Sigmoid colon (tissue), 7 donors: Measurements from ENCODE around the gene PRKCZ. TPM values are rescaled to one million over a fixed set of nuclear protein-coding genes. Genes with fewer than 3 reads are reported as not detected.
"Not testable (repeated sequence)": the region's sequence is repeated elsewhere in the genome, so short reads cannot be mapped to it uniquely, and the experiment has no call there.

Experiments used
- DNase-seq: peaks from one replicate; pipeline ENCODE4 v3.0.0-alpha.2; 2019
- H3K27ac ChIP-seq, 4 donors: fragments of 200-600 bp; sonication (generic); one replicate each; pipeline ENCODE4 v1.5.1; 2016 to 2019; ENCODE audit warnings: mild to moderate bottlenecking in 1 of 4
- H3K27me3 ChIP-seq, 3 donors: fragments of 200-600 bp; sonication (generic); one replicate each; pipeline ENCODE4 v1.5.1; 2019; ENCODE audit warnings: mild to moderate bottlenecking in 1 of 3
- H3K36me3 ChIP-seq, 4 donors: fragments of 200-600 bp; sonication (generic); one replicate each; pipeline ENCODE4 v1.5.1; 2016 to 2019
- H3K4me1 ChIP-seq, 4 donors: fragments of 200-600 bp; sonication (generic); one replicate each; pipeline ENCODE4 v1.5.1; 2017 to 2019
- H3K4me3 ChIP-seq, 4 donors: fragments of 200-600 bp; sonication (generic); one replicate each; pipeline ENCODE4 v1.5.1; 2017 to 2019; ENCODE audit warnings: mild to moderate bottlenecking in 2 of 4, moderate library complexity in 1 of 4
- H3K9me3 ChIP-seq, 4 donors: fragments of 200-600 bp in 3 of 4; sonication (generic) in 3 of 4; one replicate each; pipeline versions ENCODE4 v1.5.1 to v1.6.1; 2013 to 2019
- EP300 ChIP-seq, 4 donors: sonication (generic); formaldehyde crosslinking; IDR thresholded peaks; one replicate each; pipeline ENCODE4 v1.6.1; 2017; ENCODE audit warnings: antibody characterized with exemption in 4 of 4
- POLR2A ChIP-seq, 2 donors: fragments of 450-650 bp; IDR thresholded peaks; one replicate each; pipeline ENCODE4 v1.6.1; 2016; ENCODE audit warnings: antibody characterized with exemption in 2 of 2, mild to moderate bottlenecking in 2 of 2, moderate library complexity in 2 of 2
- POLR2AphosphoS5 ChIP-seq, 4 donors: sonication (generic); formaldehyde crosslinking; IDR thresholded peaks; one replicate each; pipeline ENCODE4 v1.6.1; 2017; ENCODE audit warnings: antibody characterized with exemption in 4 of 4
- WGBS, 2 donors: extraction: QIAGEN DNeasy Blood & Tissue Kit; methylation state at CpG; one replicate each; pipeline ENCODE4 v1.1.7; 2013; 5-methylcytosine and 5-hydroxymethylcytosine counted together
- intact Hi-C: fragments of 100-400 bp; cut with DNase I; formaldehyde crosslinking; loops from one replicate; pipeline ENCODE4 v1.15.1; 2023
- polyA plus RNA-seq, 3 donors: library from polyadenylated mRNA; stranded (reverse); fragments of 200-250 nt; gene quantifications; one replicate each; pipeline ENCODE4 v1.2.3, GENCODE V29; 2013
- total RNA-seq, 4 donors: library from RNA; depleted of rRNA; stranded (reverse); fragments of >200 nt; gene quantifications; one replicate each; pipeline ENCODE4 v1.1.0, GENCODE V29; 2016
- TF ChIP-seq, protein P1 (sequence below), 4 experiments: fragments of 450-650 bp in 3 of 4; fragments of 200-600 bp in 1 of 4; IDR thresholded peaks; one replicate each; pipeline ENCODE4 v1.5.1; 2016 to 2019; ENCODE audit warnings: antibody characterized with exemption in 4 of 4, mild to moderate bottlenecking in 3 of 4, moderate library complexity in 2 of 4
- donor health status: healthy with polysubstance abuse.
- donor health status: Bipolar disorder and iron deficiency.
- donor health status: healthy.

Gene PRKCZ
- total and polyA plus RNA-seq, 7 donors = 1.4 to 52.9 (median 4.8) TPM

DNA sequence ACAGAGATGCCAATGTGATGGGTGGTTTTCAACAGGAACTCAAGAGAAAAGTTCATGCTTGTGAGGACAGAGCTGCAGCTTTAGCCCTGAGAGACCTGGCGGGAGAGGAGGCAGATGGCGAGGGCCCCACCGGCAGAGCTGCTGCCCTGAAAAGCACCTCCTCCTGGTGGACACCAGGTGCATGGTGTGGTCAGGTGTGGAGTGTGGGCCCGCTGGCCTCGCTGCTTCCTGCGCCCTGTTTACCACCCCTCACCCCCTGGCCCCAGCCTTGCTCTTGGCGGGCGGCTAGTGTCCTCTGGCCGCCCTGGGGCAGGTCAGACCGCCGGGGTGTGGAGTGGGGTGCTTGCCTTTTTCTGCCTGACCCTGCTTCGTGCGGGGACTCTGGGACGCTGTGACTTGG, 42.8 kb downstream of the PRKCZ start:
- Histone ChIP-seq H3K4me1 (no peaks in the 10 kb centered on the region), H3K4me3 (no peak overlapping the region), H3K9me3 (peaks cover 0 to 4% (median 0%) of the 10 kb centered on the region in 4 donors), H3K36me3 (no peaks in the 10 kb centered on the region), H3K27ac (no peak overlapping the region), H3K27me3 (peaks cover 0 to 30% (median 7%) of the 10 kb centered on the region in 3 donors)
- no peak for DNase-seq
- TF ChIP-seq POLR2AphosphoS5 (IDR thresholded peaks at IDR 0.05) = no peak
- TF ChIP-seq, protein P1, sequence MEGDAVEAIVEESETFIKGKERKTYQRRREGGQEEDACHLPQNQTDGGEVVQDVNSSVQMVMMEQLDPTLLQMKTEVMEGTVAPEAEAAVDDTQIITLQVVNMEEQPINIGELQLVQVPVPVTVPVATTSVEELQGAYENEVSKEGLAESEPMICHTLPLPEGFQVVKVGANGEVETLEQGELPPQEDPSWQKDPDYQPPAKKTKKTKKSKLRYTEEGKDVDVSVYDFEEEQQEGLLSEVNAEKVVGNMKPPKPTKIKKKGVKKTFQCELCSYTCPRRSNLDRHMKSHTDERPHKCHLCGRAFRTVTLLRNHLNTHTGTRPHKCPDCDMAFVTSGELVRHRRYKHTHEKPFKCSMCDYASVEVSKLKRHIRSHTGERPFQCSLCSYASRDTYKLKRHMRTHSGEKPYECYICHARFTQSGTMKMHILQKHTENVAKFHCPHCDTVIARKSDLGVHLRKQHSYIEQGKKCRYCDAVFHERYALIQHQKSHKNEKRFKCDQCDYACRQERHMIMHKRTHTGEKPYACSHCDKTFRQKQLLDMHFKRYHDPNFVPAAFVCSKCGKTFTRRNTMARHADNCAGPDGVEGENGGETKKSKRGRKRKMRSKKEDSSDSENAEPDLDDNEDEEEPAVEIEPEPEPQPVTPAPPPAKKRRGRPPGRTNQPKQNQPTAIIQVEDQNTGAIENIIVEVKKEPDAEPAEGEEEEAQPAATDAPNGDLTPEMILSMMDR (IDR thresholded peaks at IDR 0.05) = no peak
- 92 to 95% methylated on average over 14 of the region's 14 CpGs for WGBS, 2 donors
- intact Hi-C loops = no loop called here

DNA sequence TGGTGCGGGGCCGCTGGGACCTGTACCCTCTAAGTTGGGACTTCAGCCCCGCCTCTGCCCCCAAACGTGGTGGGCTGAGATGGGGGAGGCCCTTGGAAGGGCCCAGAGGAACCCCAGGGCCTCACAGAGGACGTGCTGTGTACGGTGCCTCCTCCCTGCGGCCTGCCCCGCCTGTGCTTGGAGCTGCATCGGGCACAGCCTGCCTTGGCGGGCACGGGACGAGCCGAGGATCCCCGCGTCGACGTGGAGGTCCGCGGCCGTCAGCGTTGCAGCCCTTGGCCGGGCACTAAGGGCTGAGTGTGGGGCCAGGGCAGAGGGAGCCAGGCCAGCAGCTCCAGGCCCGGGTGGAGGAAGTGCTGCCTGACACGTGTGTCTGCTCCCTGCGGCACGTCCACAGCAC, 43.4 kb downstream of the PRKCZ start:
- Histone ChIP-seq H3K36me3 (no peaks in the 10 kb centered on the region), H3K27me3 (peaks cover 0 to 24% (median 4%) of the 10 kb centered on the region in 3 donors), H3K27ac (no peak overlapping the region), H3K4me1 (no peaks in the 10 kb centered on the region), H3K4me3 (no peak overlapping the region), H3K9me3 (peaks cover 0 to 4% (median 0%) of the 10 kb centered on the region in 4 donors)
- WGBS, 2 donors = 93 to 94% methylated on average over 26 of the region's 26 CpGs
- TF ChIP-seq POLR2A (IDR thresholded peaks at IDR 0.05) = no peak
- intact Hi-C loops = no loop called here
- no peak for DNase-seq

DNA sequence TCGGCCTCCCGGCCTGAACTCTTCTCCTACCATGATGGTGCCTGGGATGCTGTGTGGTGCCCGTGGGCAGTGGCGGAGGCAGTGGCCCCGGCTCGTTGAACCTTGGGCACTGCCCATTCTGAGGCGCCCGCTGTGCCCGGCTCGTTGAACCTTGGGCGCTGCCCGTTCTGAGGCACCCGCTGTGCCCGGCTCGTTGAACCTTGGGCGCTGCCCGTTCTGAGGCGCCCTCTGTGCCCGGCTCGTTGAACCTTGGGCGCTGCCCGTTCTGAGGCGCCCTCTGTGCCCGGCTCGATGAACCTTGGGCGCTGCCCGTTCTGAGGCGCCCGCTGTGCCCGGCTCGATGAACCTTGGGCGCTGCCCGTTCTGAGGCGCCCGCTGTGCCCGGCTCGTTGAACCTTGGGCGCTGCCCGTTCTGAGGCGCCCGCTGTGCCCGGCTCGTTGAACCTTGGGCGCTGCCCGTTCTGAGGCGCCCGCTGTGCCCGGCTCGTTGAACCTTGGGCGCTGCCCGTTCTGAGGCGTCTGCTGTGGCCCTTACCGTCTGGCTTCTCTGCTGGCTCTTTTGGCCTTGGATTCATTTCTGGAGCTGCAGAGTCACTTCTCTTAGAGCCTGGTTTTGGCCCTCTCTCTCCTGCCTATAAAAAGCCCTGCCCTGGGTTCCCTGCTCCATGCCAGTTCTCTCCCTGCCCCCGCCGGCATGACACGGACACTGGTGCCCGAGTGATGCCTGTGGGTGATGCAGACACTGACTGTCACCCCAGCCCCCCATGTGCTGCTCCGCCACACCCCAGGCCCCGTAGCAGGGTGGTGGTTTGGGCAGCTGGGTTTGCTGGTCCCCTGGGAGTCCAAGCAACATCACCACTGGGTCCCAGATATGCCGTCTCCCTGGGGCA, 44.3 kb downstream of the PRKCZ start:
- DNase-seq, H3K9me3 ChIP-seq, intact Hi-C loops, H3K4me1 ChIP-seq, H3K36me3 ChIP-seq, H3K27ac ChIP-seq, H3K4me3 ChIP-seq: not testable (repeated sequence)
- WGBS, 2 donors = 94 to 96% methylated on average over 60 of the region's 60 CpGs
- H3K27me3 ChIP-seq = peaks cover 0 to 24% (median 4%) of the 10 kb centered on the region in 3 donors

DNA sequence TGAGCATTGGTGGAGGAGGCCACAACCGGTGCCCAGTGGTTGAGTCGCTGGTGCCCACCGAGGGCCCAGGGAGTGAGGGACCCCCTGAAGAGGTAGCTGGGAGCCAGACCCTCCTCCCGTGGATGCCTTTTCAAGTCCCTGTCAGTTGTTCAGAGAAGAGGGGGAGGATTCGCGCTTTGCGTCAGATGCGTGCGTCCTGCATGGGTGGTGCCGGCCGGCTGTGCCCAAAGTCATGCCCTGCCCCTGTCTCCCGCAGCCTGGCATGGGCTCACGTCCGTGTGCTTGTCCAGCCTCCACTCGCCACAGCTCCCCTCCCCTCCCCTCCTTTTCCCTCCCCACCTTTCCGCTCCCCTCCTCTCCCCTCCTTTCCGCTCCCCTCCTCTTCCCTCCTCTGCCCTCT, 45.2 kb downstream of the PRKCZ start:
- no peak for DNase-seq
- intact Hi-C loops = no loop called here
- no peak overlapping the region for H3K27ac ChIP-seq
- peaks cover 0 to 17% (median 4%) of the 10 kb centered on the region in 3 donors for H3K27me3 ChIP-seq
- no peaks in the 10 kb centered on the region for H3K4me1 ChIP-seq
- H3K36me3 ChIP-seq = no peaks in the 10 kb centered on the region
- TF ChIP-seq POLR2AphosphoS5 (IDR thresholded peaks at IDR 0.05) = no peak
- no peak for TF ChIP-seq POLR2A (IDR thresholded peaks at IDR 0.05)
- TF ChIP-seq, protein P1 (IDR thresholded peaks at IDR 0.05) = no peak
- no peak for TF ChIP-seq EP300 (IDR thresholded peaks at IDR 0.05)
- 93 to 95% methylated on average over 17 of the region's 17 CpGs for WGBS, 2 donors
- H3K4me3 ChIP-seq = no peak overlapping the region
- peaks cover 0 to 4% (median 0%) of the 10 kb centered on the region in 4 donors for H3K9me3 ChIP-seq

DNA sequence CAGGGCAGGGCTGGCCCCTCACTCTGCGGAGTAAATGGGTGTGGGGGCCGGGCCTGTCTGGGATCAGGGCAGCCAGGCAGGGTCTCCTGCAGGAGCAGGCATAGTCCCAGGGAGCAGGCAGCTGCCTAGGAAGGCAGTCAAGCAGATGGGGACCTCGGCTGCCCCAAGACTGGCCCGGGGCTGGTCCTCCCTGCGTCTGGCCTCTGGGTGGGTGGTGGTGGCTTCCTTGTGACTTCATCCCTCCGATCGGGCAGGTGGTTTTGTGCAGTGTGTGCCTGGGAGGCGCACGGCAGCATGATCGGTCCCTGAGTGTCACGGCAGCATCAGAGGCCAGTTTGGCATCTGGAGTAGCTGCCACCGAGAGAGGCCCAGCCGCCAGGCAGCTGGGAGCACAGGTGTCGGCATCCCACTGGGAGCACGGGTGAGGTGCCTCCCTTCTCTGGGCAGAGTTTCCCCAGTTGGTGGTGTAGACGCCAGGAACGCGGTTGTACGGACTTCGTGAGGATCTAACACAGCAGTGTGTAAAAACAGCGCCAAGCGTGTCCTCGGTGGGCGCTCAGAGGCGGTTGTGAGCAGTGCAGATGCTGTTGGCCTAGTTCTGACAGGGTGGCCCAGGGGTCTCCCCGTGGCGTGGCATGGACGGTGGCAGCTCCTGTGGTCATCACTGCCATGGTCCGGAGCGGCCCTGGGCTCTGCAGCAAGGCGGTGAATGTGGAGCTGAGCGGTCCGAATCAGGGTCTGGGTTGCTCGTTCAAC, 45.9 kb downstream of the PRKCZ start:
- Histone ChIP-seq H3K9me3 (peaks cover 0 to 4% (median 0%) of the 10 kb centered on the region in 4 donors), H3K27ac (no peak overlapping the region), H3K27me3 (peaks cover 0 to 9% (median 4%) of the 10 kb centered on the region in 3 donors), H3K36me3 (no peaks in the 10 kb centered on the region), H3K4me1 (no peaks in the 10 kb centered on the region), H3K4me3 (no peak overlapping the region)
- WGBS, 2 donors = 94 to 98% methylated on average over 34 of the region's 34 CpGs
- no peak for TF ChIP-seq POLR2A (IDR thresholded peaks at IDR 0.05)
- TF ChIP-seq, protein P1 (IDR thresholded peaks at IDR 0.05) = no peak
- TF ChIP-seq POLR2AphosphoS5 (IDR thresholded peaks at IDR 0.05) = no peak
- no peak for TF ChIP-seq EP300 (IDR thresholded peaks at IDR 0.05)
- intact Hi-C loops = no loop called here
- DNase-seq = no peak
